Measurements from ENCODE around the gene POP7. TPM values are rescaled to one million over a fixed set of nuclear protein-coding genes. Genes with fewer than 3 reads are reported as not detected.

POP7 gene
- total RNA-seq, 1 experiment from 2014 or later = 62.7 TPM

DNA sequence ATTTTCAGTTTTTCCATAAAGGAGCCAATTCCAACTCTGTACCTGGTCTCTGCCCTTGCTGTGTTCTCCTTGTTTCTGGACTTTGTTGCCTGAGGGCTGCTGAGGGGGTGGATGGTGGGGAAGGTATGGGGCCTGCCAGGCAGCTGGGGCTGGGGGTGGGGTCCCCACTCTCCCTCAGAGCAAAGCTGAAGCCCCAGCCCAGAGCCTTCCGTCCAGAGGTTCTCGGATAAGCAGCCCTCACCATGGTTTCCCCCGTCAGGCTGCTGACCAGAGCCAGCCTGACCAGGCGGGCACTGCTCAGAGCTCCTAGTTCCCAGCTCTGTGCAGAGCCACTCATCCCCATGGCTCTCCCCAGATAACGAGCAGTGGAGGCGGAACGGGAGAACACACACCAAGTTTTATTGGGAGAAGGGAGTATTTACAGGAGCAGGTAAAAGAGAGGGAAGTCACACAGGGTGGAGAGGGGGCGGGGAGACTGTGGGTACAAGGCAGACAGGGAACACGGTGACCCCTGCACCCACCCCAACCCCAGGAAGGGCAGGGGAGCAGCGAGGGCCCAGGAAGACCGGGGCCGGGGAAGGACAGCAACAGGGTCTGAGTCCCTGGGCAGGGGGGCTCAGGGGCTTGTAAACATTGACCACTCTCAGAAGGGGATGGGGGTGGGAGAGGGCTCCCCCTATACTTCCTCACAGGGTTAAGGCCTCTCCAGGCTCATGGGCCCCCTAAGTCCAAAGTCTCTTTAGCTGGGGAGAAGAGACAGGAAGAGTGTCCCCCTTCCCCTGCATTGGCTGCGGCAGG, 26.6 kb upstream of the POP7 start:
- Histone ChIP-seq H3K4me3 (no peak overlapping the region), H3K27ac (no peak overlapping the region), H3K4me2 (no peak overlapping the region), H4K20me1 (ENCODE audit: insufficient read depth) (peaks cover 43% of the 10 kb centered on the region), H3K9me2 (ENCODE audit: insufficient read depth) (no peaks in the 10 kb centered on the region), H3K36me3 (ENCODE audit: low read depth) (peaks cover 13% of the 10 kb centered on the region; the same call in 1 of the 2 replicates), H3F3A (ENCODE audit: insufficient read depth, low read depth) (peaks cover 21% of the 10 kb centered on the region; the same call in 1 of the 2 replicates), H3K27me3 (ENCODE audit: insufficient read depth, low read depth) (no peaks in the 10 kb centered on the region), H3K9me3 (ENCODE audit: insufficient read depth, low read depth) (no peaks in the 10 kb centered on the region), H3K79me2 (ENCODE audit: low read depth) (peaks cover 18% of the 10 kb centered on the region), H2AFZ (no peak overlapping the region), H3K4me1 (replicated peaks; ENCODE audit: insufficient read depth) (no peaks in the 10 kb centered on the region; the same call in 1 of the 2 replicates)
- TF ChIP-seq EZH2 (IDR thresholded peaks at IDR 0.05; ENCODE audit: low read depth) = no peak
- TF ChIP-seq, protein P1, sequence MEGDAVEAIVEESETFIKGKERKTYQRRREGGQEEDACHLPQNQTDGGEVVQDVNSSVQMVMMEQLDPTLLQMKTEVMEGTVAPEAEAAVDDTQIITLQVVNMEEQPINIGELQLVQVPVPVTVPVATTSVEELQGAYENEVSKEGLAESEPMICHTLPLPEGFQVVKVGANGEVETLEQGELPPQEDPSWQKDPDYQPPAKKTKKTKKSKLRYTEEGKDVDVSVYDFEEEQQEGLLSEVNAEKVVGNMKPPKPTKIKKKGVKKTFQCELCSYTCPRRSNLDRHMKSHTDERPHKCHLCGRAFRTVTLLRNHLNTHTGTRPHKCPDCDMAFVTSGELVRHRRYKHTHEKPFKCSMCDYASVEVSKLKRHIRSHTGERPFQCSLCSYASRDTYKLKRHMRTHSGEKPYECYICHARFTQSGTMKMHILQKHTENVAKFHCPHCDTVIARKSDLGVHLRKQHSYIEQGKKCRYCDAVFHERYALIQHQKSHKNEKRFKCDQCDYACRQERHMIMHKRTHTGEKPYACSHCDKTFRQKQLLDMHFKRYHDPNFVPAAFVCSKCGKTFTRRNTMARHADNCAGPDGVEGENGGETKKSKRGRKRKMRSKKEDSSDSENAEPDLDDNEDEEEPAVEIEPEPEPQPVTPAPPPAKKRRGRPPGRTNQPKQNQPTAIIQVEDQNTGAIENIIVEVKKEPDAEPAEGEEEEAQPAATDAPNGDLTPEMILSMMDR (conservative IDR thresholded peaks at IDR 0.05) = no peak
- no peak for DNase-seq
- ChIA-PET CTCF (interaction anchor here (0.7 kb wide), 1 partner anchor 27 kb away, joined by 7 read pairs; the partner anchor contains the start of gene POP7), POLR2A (ENCODE audit: unreplicated experiment) (no interaction called here)
- intact Hi-C loops (cut with micrococcal nuclease; ENCODE audit: unreplicated experiment) = no loop called here
- BruUV-seq (replicated peaks) = no TSS peak

DNA sequence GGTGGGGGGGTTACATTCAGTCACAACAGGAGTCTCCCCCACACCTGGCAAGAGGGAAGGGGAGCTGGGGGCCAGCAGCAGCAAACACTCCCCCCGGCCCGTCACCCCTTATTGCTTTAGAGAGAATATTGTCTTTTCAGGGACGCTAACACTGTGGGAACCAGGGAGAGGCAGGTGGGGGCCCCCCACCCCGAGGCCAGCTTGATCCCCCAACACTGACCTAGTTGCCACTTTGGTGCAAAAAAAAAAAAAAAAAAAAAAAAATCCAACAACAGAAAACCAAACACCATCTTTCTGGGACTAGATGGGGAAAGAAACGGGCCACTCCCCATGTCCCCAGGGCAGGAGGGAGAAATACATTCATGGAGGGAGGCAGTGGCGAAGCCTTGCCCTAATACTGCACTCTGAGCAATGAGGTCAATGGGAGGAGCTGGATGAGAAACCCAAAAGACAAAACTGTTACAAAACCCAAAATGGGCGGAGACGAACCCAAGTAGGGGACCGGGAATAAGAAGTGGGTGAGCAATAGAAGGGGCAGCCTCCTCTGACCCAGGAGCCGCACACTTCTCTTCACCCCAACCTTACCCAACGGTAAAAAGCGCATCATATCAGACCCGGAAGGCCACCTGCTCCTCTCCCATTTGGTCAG, 25.9 kb upstream of the POP7 start:
- Histone ChIP-seq H4K20me1 (ENCODE audit: insufficient read depth) (peaks cover 39% of the 10 kb centered on the region), H3F3A (ENCODE audit: insufficient read depth, low read depth) (peaks cover 21% of the 10 kb centered on the region; the same call in 1 of the 2 replicates), H3K9me2 (ENCODE audit: insufficient read depth) (no peaks in the 10 kb centered on the region), H2AFZ (no peak overlapping the region), H3K4me2 (no peak overlapping the region), H3K9me3 (ENCODE audit: insufficient read depth, low read depth) (no peaks in the 10 kb centered on the region), H3K4me1 (replicated peaks; ENCODE audit: insufficient read depth) (no peaks in the 10 kb centered on the region; the same call in 1 of the 2 replicates), H3K27me3 (ENCODE audit: insufficient read depth, low read depth) (no peaks in the 10 kb centered on the region), H3K27ac (no peak overlapping the region), H3K79me2 (ENCODE audit: low read depth) (peaks cover 13% of the 10 kb centered on the region), H3K36me3 (ENCODE audit: low read depth) (peaks cover 13% of the 10 kb centered on the region; the same call in 1 of the 2 replicates), H3K4me3 (no peak overlapping the region)
- intact Hi-C loops (cut with micrococcal nuclease; ENCODE audit: unreplicated experiment) = no loop called here
- CTCF ChIA-PET = interaction anchor here (0.7 kb wide), 1 partner anchor 26 kb away, joined by 7 read pairs; the partner anchor contains the start of gene POP7
- TF ChIP-seq, protein P1 (conservative IDR thresholded peaks at IDR 0.05) = no peak
- no peak for TF ChIP-seq EZH2 (IDR thresholded peaks at IDR 0.05; ENCODE audit: low read depth)
- POLR2A ChIA-PET (ENCODE audit: unreplicated experiment) = no interaction called here
- DNase-seq = no peak
- BruUV-seq (replicated peaks) = TSS peak; percentile 18

DNA sequence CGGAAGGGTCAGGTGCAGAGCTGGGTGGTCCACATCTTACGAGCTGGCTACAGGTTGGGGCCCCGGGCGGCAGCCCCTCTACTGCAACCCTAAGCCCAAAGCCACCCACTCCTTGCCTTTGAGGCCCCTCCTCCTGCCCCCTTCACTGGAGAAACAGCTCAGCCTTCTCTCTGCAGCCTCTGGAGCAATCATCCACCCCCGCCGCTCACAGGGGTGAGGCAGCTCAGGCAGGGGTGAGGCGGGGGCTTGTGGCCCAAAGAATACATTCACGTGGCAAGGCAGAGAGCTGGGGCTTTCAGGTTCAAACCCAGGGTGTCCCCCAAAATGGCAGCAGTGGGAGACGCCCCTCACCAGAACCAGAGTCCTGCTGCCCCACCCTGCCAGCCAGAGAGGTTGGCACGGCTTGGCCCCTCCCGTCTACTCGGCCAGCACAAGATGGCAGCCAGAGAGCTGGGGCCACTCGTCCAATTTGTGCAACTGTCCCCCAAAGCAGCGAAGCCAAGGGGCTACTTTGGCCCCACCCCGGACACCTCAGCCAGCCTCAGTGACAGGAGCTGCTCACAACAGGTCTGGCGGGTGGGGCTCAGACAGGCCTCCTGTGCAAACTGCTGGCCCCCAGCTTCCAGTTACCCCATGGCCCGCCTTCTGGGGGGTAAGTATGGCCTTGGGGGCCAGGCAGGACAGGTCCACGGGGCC, 25.2 kb upstream of the POP7 start:
- Histone ChIP-seq H3K9me2 (ENCODE audit: insufficient read depth) (no peaks in the 10 kb centered on the region), H4K20me1 (ENCODE audit: insufficient read depth) (peaks cover 36% of the 10 kb centered on the region), H3K27ac (no peak overlapping the region), H3K4me2 (no peak overlapping the region), H2AFZ (no peak overlapping the region), H3K27me3 (ENCODE audit: insufficient read depth, low read depth) (no peaks in the 10 kb centered on the region), H3K4me3 (no peak overlapping the region), H3K4me1 (replicated peaks; ENCODE audit: insufficient read depth) (no peaks in the 10 kb centered on the region; the same call in 1 of the 2 replicates), H3K36me3 (ENCODE audit: low read depth) (peaks cover 13% of the 10 kb centered on the region; the same call in 1 of the 2 replicates), H3F3A (ENCODE audit: insufficient read depth, low read depth) (peaks cover 25% of the 10 kb centered on the region; the same call in 1 of the 2 replicates), H3K9me3 (ENCODE audit: insufficient read depth, low read depth) (no peaks in the 10 kb centered on the region), H3K79me2 (ENCODE audit: low read depth) (peaks cover 7% of the 10 kb centered on the region)
- no peak for DNase-seq
- CTCF ChIA-PET = no interaction called here
- intact Hi-C loops (cut with micrococcal nuclease; ENCODE audit: unreplicated experiment) = no loop called here
- BruUV-seq (replicated peaks) = no TSS peak
- POLR2A ChIA-PET (ENCODE audit: unreplicated experiment) = interaction anchor here (0.5 to 0.7 kb wide), 2 partner anchors 69 to 119 kb away, joined by 3 to 22 read pairs; partner anchors contain the start of gene MOSPD3
- TF ChIP-seq EZH2 (IDR thresholded peaks at IDR 0.05; ENCODE audit: low read depth) = no peak
- TF ChIP-seq, protein P1 (conservative IDR thresholded peaks at IDR 0.05) = no peak
